ENCODE results near the gene ANKRD36. TPM values are rescaled to one million over a fixed set of nuclear protein-coding genes. Genes with fewer than 3 reads are reported as not detected.
"Not testable (repeated sequence)": the region's sequence is repeated elsewhere in the genome, so short reads cannot be mapped to it uniquely, and the experiment has no call there.

Gene ANKRD36
- 10 to 100 TPM; 18.1 to 53.3 (median 21.9) TPM for total RNA-seq

DNA sequence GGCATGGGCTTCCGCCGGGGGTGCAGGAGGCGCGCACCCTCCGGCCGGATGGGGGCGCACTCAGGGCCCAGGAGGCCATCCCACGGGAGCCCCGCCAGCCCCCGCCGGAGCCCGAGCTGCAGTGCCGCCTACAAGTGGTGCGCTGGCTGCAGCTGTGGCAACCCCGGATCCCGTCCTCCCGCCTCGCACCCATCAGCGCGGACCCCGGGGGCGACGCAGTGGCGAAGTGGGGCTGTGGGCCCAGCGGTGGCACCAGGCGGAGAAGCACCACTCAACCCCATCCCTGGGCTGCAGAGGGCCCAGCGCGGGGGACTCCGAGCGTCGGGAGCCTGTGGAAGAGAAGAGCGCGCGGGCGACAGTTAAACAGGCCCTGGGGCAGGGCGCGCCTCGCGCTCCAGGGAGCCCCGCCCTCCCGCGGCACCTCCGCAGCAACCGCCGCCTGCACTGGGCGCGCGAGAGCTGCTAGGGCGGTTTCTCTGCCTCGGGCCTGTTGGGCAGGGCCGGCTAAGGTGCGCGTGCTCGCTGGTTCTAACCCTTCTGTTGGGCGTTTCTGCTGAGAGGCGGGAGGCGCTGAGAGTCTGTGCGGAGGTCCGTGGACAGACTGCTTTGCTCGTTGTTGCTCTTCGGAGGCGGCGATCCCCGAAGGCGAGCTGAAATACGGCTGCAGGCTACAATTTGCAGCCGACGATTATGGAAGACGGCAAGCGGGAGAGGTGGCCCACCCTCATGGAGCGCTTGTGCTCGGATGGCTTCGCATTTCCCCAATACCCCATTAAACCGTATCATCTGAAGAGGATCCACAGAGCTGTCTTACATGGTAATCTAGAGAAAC, at the start of gene ANKRD36:
TSS of gene ANKRD36 (plus strand) at position 104 of the 832 bp plus-strand sequence. CDS start at position 691, 587 bp downstream.
- ATAC-seq (ENCODE audit: low FRiP score): peak; percentile 96
- DNase-seq (ENCODE audit: low spot score): peak; percentile 35

GRCh38 chr2:97066030-97066429, 46.9 kb upstream of the ANKRD36 start:
- not testable (repeated sequence) for DNase-seq (ENCODE audit: low spot score); ATAC-seq (ENCODE audit: low FRiP score)

GRCh38 chr2:97067279-97068004, 45.5 kb upstream of the ANKRD36 start:
- no peak for ATAC-seq (ENCODE audit: low FRiP score)

DNA sequence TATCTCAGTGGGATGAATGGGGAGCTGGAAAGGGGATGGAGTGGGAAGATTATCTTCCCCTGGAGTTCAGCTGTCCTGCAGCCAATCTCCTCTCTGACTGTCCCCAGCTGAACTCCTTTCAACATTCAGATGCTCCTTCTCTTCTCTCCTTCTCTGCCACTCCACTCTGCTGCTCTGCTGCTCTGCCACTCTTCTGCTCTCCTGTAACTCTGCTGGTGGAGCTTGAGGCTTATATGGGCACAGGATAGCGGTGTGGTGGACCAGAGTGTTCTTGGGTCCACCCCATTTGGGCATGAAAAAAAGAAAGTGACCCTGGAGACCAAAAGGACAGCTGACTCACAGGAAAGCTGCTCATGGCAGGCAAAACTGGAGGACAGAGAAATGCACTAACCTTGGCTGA, 44.9 kb upstream of the ANKRD36 start:
- no peak for TF ChIP-seq CTCF (IDR thresholded peaks at IDR 0.05)
- DNase-seq (ENCODE audit: low spot score) (no peak), ATAC-seq (ENCODE audit: low FRiP score) (no peak)

More at GRCh38 chr2:97067279-97068004, 45.5 kb upstream of the ANKRD36 start:
- no peak for DNase-seq (ENCODE audit: low spot score)
- no peak for TF ChIP-seq CTCF (IDR thresholded peaks at IDR 0.05)

GRCh38 chr2:97068722-97069121, 44.2 kb upstream of the ANKRD36 start:
- not testable (repeated sequence) for DNase-seq (ENCODE audit: low spot score); ATAC-seq (ENCODE audit: low FRiP score)

DNA sequence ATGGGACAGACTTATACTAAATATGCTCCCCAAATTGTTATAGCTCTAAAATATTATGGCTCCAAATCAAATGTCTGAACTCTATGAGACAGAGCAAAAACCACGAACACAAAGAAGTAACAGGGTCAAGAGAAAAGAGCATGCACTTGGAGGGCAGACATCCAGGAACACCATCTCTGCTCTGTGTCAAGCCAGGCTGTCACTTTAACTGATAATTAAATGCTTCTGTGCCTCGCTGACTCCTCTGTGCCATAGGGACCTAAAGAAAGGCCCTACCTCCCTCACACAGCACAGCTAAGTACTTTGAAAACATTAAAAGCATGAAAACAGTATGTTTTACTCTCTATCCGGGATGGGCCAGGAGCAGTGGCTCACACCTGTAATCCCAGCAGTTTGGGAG, 42.0 kb upstream of the ANKRD36 start:
- not testable (repeated sequence) for DNase-seq (ENCODE audit: low spot score); ATAC-seq (ENCODE audit: low FRiP score)

DNA sequence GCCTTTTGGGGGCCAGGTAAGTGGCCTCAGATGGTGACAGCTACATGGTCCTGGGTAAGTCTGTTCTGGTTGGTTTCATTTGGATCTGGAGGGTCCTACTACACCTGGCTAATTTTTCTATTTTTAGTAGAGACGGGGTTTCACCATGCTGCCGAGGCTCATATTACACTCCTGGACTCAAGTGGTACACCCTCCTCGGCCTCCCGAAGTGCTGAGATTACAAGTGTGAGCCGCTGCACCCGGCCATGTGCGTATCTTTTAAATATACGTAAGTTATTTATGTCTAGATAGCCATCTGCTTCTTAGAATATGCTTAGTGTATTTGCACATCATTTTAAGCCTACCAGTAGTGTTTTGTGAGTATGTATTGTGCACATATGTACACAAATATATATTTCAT, 35.7 kb upstream of the ANKRD36 start:
- not testable (repeated sequence) for ATAC-seq (ENCODE audit: low FRiP score)

DNA sequence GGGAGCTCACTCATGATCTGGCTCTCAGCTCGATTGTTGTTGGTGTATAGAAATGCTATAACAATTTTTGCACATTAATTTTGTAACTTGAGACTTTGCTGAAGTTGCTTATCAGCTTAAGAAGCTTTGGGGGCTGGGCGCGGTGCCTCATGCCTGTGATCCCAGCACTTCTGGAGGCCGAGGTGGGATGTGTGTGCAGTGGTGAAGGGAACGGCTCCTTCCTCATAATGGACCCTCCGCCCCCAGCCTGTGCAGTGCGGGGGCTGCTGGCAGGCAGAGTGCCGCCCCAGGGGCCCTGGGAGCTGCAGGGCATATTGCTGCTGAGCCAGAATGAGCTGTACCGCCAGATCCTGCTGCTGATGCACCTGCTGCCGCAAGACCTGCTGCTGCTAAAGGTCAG, 32.1 kb upstream of the ANKRD36 start:
- DNase-seq (ENCODE audit: low spot score); ATAC-seq (ENCODE audit: low FRiP score): not testable (repeated sequence)

More for the DNA sequence above, 35.7 kb upstream of the ANKRD36 start:
- DNase-seq (ENCODE audit: low spot score): not testable (repeated sequence)

DNA sequence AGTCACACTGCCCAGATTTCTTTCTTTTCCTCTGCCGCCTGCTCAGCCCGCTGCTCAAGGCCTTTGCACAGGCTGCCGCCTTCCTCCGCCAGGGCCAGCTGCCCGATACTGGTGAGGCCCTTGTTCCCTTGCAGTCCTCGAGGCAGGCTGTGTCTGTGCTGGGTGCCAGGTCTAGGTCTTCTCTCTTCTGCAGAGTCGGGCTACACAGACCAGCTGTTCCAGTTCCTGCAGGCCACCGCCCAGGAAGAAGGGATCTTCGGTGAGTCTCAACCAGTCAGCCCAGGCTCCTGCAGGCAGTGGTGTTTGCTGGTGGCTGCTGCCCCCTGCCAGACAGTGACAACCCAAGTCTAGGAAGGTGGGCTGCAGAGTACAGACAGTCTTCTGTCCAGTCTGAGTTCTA, 30.7 kb upstream of the ANKRD36 start:
- not testable (repeated sequence) for DNase-seq (ENCODE audit: low spot score); ATAC-seq (ENCODE audit: low FRiP score)

DNA sequence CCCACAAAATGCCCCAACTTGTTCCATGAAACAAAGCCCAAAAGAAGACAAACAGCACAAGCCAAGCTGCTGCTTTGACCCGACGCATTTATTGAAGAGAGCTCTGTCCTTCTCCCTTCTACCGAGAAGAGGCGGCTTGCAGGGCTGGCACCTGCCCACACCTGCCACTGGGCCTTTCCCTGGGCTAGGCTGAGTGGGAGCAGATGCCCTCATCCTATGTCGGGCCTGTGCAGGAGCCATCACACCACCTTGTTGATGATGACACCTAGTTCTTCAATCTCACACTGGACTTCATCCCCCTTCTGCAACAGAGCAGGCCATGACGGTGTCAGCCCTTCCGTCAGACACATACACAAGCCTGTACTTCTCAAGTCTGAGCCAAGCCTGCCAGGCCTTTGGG, 29.4 kb upstream of the ANKRD36 start:
- DNase-seq (ENCODE audit: low spot score); ATAC-seq (ENCODE audit: low FRiP score): not testable (repeated sequence)

- not testable (repeated sequence) for ATAC-seq (ENCODE audit: low FRiP score); DNase-seq (ENCODE audit: low spot score)
Observed at GRCh38 chr2:97085093-97085492, 27.9 kb upstream of the ANKRD36 start.

GRCh38 chr2:97088706-97089105, 24.2 kb upstream of the ANKRD36 start:
- not testable (repeated sequence) for ATAC-seq (ENCODE audit: low FRiP score); DNase-seq (ENCODE audit: low spot score)

DNA sequence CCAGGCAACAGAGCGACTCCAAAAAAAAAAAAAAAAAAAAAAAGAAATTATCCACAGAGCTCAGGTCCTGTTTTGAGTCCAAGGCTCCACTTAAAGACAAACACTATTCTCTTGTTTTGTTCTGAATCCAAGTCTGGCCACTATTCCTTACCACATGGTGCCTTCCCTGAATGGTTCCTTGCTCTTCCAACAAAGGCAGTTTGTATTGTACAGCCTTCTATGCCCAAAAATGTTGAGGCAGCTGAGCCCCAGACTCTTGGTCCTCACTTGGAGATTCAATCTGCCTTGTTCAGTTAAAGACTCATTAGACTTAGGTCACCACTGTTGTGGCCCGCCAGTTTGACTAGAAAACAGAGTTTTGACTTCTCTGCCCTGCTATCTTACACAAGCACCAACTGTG, 20.0 kb upstream of the ANKRD36 start:
- ATAC-seq (ENCODE audit: low FRiP score): not testable (repeated sequence)

DNA sequence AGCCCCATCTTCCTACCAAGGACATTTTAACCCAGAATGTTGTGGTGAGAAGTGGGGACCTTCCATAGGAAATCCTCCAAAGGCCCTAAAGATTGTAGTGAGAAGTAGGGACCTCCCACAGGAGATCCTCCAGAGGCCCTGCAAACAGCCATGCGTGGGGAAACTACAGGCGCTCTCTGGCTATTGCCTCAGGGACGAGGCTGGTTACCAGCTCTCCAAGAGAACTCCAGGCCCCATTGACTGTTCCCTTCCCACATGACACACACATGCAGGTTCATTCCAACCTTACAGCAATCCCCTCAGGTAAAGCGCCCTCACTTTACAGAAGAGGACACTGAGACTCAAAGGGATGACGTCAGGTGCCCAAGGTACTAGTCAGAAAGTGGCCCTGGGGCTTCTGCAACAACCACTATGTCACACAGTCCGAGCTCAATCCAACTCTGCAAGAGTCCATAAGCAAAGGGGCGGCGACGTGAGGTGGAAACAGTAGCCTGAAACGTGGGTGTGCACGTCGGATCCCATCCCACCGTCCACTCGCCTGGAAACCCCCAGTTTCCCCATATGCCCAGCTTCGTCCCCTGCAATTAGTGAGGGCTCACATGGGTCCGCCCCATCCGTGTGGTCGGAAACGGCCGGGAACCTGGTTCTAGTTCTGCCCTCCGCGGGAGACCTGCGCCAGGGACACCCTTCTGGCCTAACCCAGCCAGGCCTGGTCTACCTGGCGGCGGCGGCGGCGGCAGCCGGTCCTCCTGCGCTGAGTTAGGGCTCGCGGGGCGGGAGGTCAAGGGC, 18.8 kb upstream of the ANKRD36 start:
- peak; percentile 45 for ATAC-seq (ENCODE audit: low FRiP score)
- not testable (repeated sequence) for DNase-seq (ENCODE audit: low spot score)

More for the DNA sequence above, 20.0 kb upstream of the ANKRD36 start:
- not testable (repeated sequence) for DNase-seq (ENCODE audit: low spot score)

DNA sequence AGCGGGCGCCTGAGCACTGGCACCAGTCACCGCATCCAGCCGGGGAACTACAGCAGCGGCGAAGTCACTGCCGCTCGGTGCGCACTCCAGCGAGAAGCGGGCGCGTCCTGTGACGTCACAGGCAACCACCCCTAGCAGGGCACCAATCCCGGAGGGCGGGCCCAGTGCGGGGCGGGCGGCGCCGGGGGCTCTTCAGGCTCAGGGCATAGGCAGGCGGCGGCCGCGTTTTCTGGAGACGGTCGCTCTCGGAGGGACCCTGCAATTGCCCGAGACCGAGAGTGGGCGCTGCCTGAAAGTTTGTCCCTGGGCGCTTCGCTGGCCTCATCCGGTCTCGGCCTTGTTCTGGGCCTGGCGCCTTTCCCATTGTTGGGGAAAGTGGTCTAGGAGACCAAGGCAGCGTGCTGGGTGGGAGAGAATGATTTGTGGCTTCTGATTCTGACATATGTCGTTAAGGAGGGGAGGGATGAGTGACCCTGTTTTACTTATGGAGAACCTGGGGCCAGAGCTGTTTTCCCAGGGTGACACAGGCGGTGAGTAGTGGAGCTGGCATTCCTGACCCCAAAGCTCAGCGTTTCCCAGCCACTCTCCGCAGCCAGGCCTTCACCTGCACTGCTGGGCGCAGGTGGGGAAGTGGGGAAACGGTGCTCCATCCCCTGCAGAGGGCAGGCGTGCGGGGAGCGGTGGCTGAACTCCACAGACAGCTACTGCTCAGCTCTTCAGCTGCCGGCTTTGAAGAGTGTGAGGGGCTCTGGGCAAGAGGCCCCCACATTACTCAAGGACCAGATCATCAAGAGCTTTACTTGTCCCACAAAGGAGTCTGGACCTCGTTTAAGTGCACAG, 18.0 kb upstream of the ANKRD36 start, which contains the start of gene FAHD2B:
TSS of gene FAHD2B (minus strand) at position 111 of the 840 bp plus-strand sequence. CDS start 3,176 bp downstream, outside the sequence.
- ATAC-seq (ENCODE audit: low FRiP score) (peak; percentile 94), DNase-seq (ENCODE audit: low spot score) (peak; percentile 60)

Data from omental fat pad (tissue), 4 donors.